Trophoblast cell (in vitro differentiated cells and primary cell): ENCODE data around the gene CNKSR2.

Source experiments
- DNase-seq, 2 donors: peaks; one replicate each; pipeline ENCODE4 v3.0.0-alpha.2; 2016
- H2AFZ ChIP-seq: 2 replicates; pipeline ENCODE4 v1.6.1; 2013; ENCODE audit warnings: low read length, moderate library complexity, mild to moderate bottlenecking; ENCODE audit not compliant: insufficient read depth, poor library complexity
- H2AK5ac ChIP-seq: 2 replicates; pipeline ENCODE4 v1.6.1; 2013; ENCODE audit warnings: mild to moderate bottlenecking, low read length
- H2BK120ac ChIP-seq: 2 replicates; pipeline ENCODE4 v1.6.1; 2013; ENCODE audit warnings: low read length, mild to moderate bottlenecking, moderate library complexity; ENCODE audit not compliant: insufficient read depth, poor library complexity
- H2BK12ac ChIP-seq: 2 replicates; pipeline ENCODE4 v1.6.1; 2013; ENCODE audit warnings: mild to moderate bottlenecking, low read length, moderate library complexity
- H2BK5ac ChIP-seq: 2 replicates; pipeline ENCODE4 v1.6.1; 2013; ENCODE audit warnings: low read length, low read depth, moderate library complexity, mild to moderate bottlenecking; ENCODE audit not compliant: poor library complexity
- H3K14ac ChIP-seq: 2 replicates; pipeline ENCODE4 v1.6.1; 2013; ENCODE audit warnings: mild to moderate bottlenecking, low read length
- H3K18ac ChIP-seq: 2 replicates; pipeline ENCODE4 v1.6.1; 2013; ENCODE audit warnings: mild to moderate bottlenecking, low read length
- H3K23ac ChIP-seq: 2 replicates; pipeline ENCODE4 v1.6.1; 2013; ENCODE audit warnings: low read length
- H3K27ac ChIP-seq: 2 replicates; pipeline ENCODE4 v1.5.1; 2013; ENCODE audit warnings: low read depth, mild to moderate bottlenecking, inconsistent platforms, low read length, moderate library complexity
- H3K27me3 ChIP-seq: 2 replicates; pipeline ENCODE4 v1.6.1; 2013; ENCODE audit warnings: inconsistent platforms, mild to moderate bottlenecking, low read length, moderate library complexity; ENCODE audit not compliant: insufficient read depth
- H3K36me3 ChIP-seq, 2 experiments: 1 replicate in 1 of 2; 2 replicates in 1 of 2; pipeline ENCODE4 v1.6.1; 2013; ENCODE audit warnings: low read length in 2 of 2, mild to moderate bottlenecking in 2 of 2, moderate library complexity in 1 of 2; ENCODE audit not compliant: insufficient read depth in 2 of 2, control insufficient read depth in 1 of 2
- H3K4ac ChIP-seq: 2 replicates; pipeline ENCODE4 v1.6.1; 2013; ENCODE audit warnings: low read depth, mild to moderate bottlenecking, low read length, moderate library complexity
- H3K4me1 ChIP-seq, 2 experiments: 1 replicate in 1 of 2; 2 replicates in 1 of 2; pipeline ENCODE4 v1.6.1; 2013; ENCODE audit warnings: low read length in 2 of 2, mild to moderate bottlenecking in 2 of 2, moderate library complexity in 1 of 2; ENCODE audit not compliant: insufficient read depth in 2 of 2, control insufficient read depth in 1 of 2
- H3K4me2 ChIP-seq: 2 replicates; pipeline ENCODE4 v1.6.1; 2013; ENCODE audit warnings: inconsistent platforms, mild to moderate bottlenecking, low read length, moderate library complexity
- H3K4me3 ChIP-seq: 2 replicates; pipeline ENCODE4 v1.5.1; 2013; ENCODE audit warnings: mild to moderate bottlenecking, low read depth, low read length, inconsistent platforms
- H3K79me1 ChIP-seq: one replicate; pipeline ENCODE4 v1.6.1; 2013; ENCODE audit warnings: low read length
- H3K79me2 ChIP-seq: 2 replicates; pipeline ENCODE4 v1.6.1; 2013; ENCODE audit warnings: low read length, mild to moderate bottlenecking; ENCODE audit not compliant: control insufficient read depth, insufficient read depth, poor library complexity
- H3K9ac ChIP-seq: 2 replicates; pipeline ENCODE4 v1.6.1; 2013; ENCODE audit warnings: mild to moderate bottlenecking, low read length
- H3K9me3 ChIP-seq: 2 replicates; pipeline ENCODE4 v1.6.1; 2013; ENCODE audit warnings: low read depth, mild to moderate bottlenecking, control low read depth, inconsistent platforms, low read length; ENCODE audit not compliant: insufficient read depth
- H4K12ac ChIP-seq: 2 replicates; pipeline ENCODE4 v1.6.1; 2013; ENCODE audit warnings: low read depth, mild to moderate bottlenecking, low read length, moderate library complexity
- H4K8ac ChIP-seq: 2 replicates; pipeline ENCODE4 v1.6.1; 2013; ENCODE audit warnings: low read depth, mild to moderate bottlenecking, low read length, moderate library complexity
- H4K91ac ChIP-seq: one replicate; pipeline ENCODE4 v1.6.1; 2013; ENCODE audit warnings: low read depth, mild to moderate bottlenecking, low read length, moderate library complexity
- WGBS: extraction: QIAGEN DNeasy Blood & Tissue Kit; methylation state at CpG from one replicate; pipeline ENCODE4 v1.1.7; 2013; ENCODE audit warnings: missing lambda C conversion rate; ENCODE audit not compliant: insufficient read length, insufficient coverage; ENCODE audit errors: extremely low coverage; 5-methylcytosine and 5-hydroxymethylcytosine counted together

Gene CNKSR2

GRCh38 chrX:21408307-21408706 is 34.1 kb downstream of the CNKSR2 start:
- H2AK5ac ChIP-seq, result no peak overlapping the region
- H3K27ac ChIP-seq, result no peak overlapping the region
- H4K12ac ChIP-seq, result no peak overlapping the region
- no peaks in the 10 kb centered on the region for H3K79me2 ChIP-seq
- no peak overlapping the region for H3K9ac ChIP-seq
- H3K4me2 ChIP-seq, result no peak overlapping the region
- no peak overlapping the region for H3K4me3 ChIP-seq
- no peak overlapping the region for H2AFZ ChIP-seq
- no peak overlapping the region for H2BK120ac ChIP-seq
- no peak overlapping the region for H3K4ac ChIP-seq
- H3K27me3 ChIP-seq, result no peaks in the 10 kb centered on the region
- H3K79me1 ChIP-seq, result no peaks in the 10 kb centered on the region
- H3K18ac ChIP-seq, result no peak overlapping the region
- WGBS, result no CpG with 5 or more reads among the region's 2 CpGs
- H3K14ac ChIP-seq, result no peak overlapping the region
- no peaks in the 10 kb centered on the region for H3K36me3 ChIP-seq
- H3K9me3 ChIP-seq, result no peaks in the 10 kb centered on the region
- no peak overlapping the region for H4K8ac ChIP-seq
- H2BK12ac ChIP-seq, result no peak overlapping the region
- no peaks in the 10 kb centered on the region for H3K4me1 ChIP-seq
- no peak for DNase-seq
- H2BK5ac ChIP-seq, result no peak overlapping the region
- no peak overlapping the region for H4K91ac ChIP-seq
- no peak overlapping the region for H3K23ac ChIP-seq

- Histone ChIP-seq H2AFZ (no peak overlapping the region), H3K27me3 (no peaks in the 10 kb centered on the region), H3K36me3 (no peaks in the 10 kb centered on the region), H4K91ac (no peak overlapping the region), H3K9ac (no peak overlapping the region), H3K27ac (no peak overlapping the region), H3K4ac (no peak overlapping the region), H3K4me1 (no peaks in the 10 kb centered on the region), H4K12ac (no peak overlapping the region), H2AK5ac (no peak overlapping the region), H3K4me3 (no peak overlapping the region), H3K79me1 (no peaks in the 10 kb centered on the region), H4K8ac (no peak overlapping the region), H2BK120ac (no peak overlapping the region), H3K18ac (no peak overlapping the region), H3K79me2 (no peaks in the 10 kb centered on the region), H3K4me2 (no peak overlapping the region), H3K14ac (no peak overlapping the region), H2BK5ac (no peak overlapping the region), H2BK12ac (no peak overlapping the region), H3K9me3 (no peaks in the 10 kb centered on the region), H3K23ac (no peak overlapping the region)
- no CpG with 5 or more reads among the region's 1 CpG for WGBS
- no peak for DNase-seq
Measured at GRCh38 chrX:21408788-21409187, 34.6 kb downstream of the CNKSR2 start.

GRCh38 chrX:21412029-21412428 is 37.8 kb downstream of the CNKSR2 start:
- Histone ChIP-seq H3K79me1 (no peaks in the 10 kb centered on the region), H3K18ac (no peak overlapping the region), H3K36me3 (no peaks in the 10 kb centered on the region), H3K27me3 (no peaks in the 10 kb centered on the region), H4K91ac (no peak overlapping the region), H4K12ac (no peak overlapping the region), H2AK5ac (no peak overlapping the region), H3K4me1 (no peaks in the 10 kb centered on the region), H2AFZ (no peak overlapping the region), H3K27ac (no peak overlapping the region), H2BK5ac (no peak overlapping the region), H2BK120ac (no peak overlapping the region), H2BK12ac (no peak overlapping the region), H3K23ac (no peak overlapping the region), H3K14ac (no peak overlapping the region), H3K9me3 (no peaks in the 10 kb centered on the region), H4K8ac (no peak overlapping the region), H3K4me2 (no peak overlapping the region), H3K9ac (no peak overlapping the region), H3K4ac (no peak overlapping the region), H3K4me3 (no peak overlapping the region), H3K79me2 (no peaks in the 10 kb centered on the region)
- no peak for DNase-seq
- no CpG with 5 or more reads among the region's 3 CpGs for WGBS

- no CpG with 5 or more reads among the region's 3 CpGs for WGBS
- Histone ChIP-seq H3K4me2 (no peak overlapping the region), H3K23ac (no peak overlapping the region), H3K14ac (no peak overlapping the region), H2BK5ac (no peak overlapping the region), H2AFZ (no peak overlapping the region), H3K9ac (no peak overlapping the region), H3K4ac (no peak overlapping the region), H3K4me1 (no peaks in the 10 kb centered on the region), H3K36me3 (no peaks in the 10 kb centered on the region), H4K8ac (no peak overlapping the region), H2BK12ac (no peak overlapping the region), H2AK5ac (no peak overlapping the region), H4K91ac (no peak overlapping the region), H3K18ac (no peak overlapping the region), H3K4me3 (no peak overlapping the region), H2BK120ac (no peak overlapping the region), H3K9me3 (no peaks in the 10 kb centered on the region), H3K27ac (no peak overlapping the region), H3K79me1 (no peaks in the 10 kb centered on the region), H4K12ac (no peak overlapping the region), H3K79me2 (no peaks in the 10 kb centered on the region), H3K27me3 (no peaks in the 10 kb centered on the region)
- DNase-seq, result peak; percentile 46 to 80
Measured at GRCh38 chrX:21412883-21413282, 38.7 kb downstream of the CNKSR2 start.
